Measurements from ENCODE around the gene SLC8A1. TPM values are rescaled to one million over a fixed set of nuclear protein-coding genes. Genes with fewer than 3 reads are reported as not detected.

SLC8A1 gene
- total and polyA plus RNA-seq, 3 donors from 2014 or later, result 1.4 to 3.6 (median 3.2) TPM

DNA sequence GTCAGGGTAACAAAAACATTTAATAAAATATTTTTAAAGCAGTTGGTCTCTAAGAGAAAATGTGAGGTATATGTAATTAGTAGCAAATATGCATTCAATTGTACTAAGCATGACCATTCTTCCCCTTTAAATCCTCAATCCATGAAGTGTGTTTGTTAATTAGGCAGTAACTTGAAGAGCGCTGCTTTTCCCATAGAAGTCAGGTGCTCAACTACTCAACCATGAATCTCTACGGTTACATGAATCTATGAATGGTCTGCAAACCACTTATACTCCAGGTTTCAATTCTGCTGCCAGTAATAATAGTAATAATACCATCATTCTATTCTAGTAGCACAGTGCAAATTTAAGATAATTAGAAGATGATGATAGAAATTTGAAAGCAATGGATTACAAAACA lies 55.8 kb downstream of the SLC8A1 start:
- no peak for DNase-seq
- Histone ChIP-seq H3K4me1 (peaks cover 4% of the 10 kb centered on the region), H3K9me3 (no peaks in the 10 kb centered on the region), H3K27ac (no peak overlapping the region), H3K4me3 (no peak overlapping the region), H3K36me3 (ENCODE audit: low read depth, missing control alignments) (no peaks in the 10 kb centered on the region), H3K27me3 (no peaks in the 10 kb centered on the region)
- TF ChIP-seq CTCF (IDR thresholded peaks at IDR 0.05) (no peak), POLR2A (IDR thresholded peaks at IDR 0.05) (no peak)
- intact Hi-C loops (cut with DNase I; ENCODE audit: low total_unique reads), result no loop called here
- 88 to 95% methylated on average over 2 of the region's 2 CpGs for WGBS, 2 donors

DNA sequence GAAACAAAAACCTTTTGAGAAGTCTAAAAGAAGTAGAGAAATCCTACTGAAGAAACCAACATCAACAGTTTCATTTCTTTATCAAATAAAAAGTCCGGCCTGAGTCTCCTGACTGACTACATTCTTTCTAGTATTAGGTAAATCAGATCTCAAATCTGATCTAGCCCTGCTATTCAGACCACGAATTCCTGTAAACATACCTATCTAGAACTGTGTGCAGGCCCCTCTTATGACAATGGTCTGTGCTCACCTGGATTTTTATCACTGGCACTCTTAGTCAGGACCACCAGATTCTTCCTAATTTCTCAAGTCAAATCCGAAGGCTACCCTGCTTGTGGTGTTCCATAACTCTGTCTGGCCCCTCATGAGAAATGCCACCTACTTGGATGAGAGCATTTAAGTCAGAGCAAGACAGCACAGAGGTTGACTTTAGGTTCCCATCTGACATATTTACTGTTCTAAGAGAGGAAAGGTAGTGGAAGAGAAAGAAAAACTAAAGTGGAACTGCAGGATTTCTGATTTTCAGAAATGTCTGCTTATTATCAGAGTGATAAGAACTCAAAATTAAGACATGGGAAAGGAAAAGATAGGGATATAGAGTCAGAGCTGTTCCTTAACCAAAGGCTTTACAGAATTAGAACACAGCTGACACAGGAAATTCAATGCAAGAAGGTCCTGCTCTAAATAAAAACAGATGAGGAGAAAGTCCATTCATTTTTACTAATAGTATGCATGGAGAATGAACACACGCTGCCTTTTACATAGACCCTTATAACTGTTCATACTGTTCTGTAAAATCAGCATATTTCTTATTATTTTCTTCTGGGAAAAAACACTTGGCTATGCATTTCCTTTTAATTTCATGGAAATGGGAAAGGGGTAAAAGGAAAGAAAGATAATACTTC lies 56.5 kb downstream of the SLC8A1 start:
- WGBS, 2 donors, result 65 to 72% methylated on average over 4 of the region's 4 CpGs

DNA sequence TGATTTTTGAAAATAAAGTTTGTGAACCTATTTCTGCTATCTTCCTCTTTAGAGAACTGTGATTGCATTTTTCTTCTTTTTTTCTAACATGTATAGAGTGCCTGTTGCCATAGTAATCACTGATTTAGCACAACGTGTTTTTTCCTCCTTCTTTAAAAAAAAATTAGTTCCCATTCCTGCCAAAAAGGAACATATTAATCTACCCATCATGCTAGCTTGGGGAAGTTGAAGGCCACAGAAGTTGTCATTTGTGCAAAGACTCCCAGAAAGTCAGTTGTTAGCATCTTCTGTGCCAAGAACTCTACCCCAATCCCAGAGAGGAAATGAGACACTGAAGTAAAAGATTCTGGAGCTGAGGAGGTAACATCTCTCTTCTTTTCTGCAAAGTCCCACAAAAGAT lies 57.3 kb downstream of the SLC8A1 start:
- no peaks in the 10 kb centered on the region for H3K36me3 ChIP-seq (ENCODE audit: low read depth, missing control alignments)
- H3K27ac ChIP-seq, result no peak overlapping the region
- intact Hi-C loops (cut with DNase I; ENCODE audit: low total_unique reads), result no loop called here
- WGBS, 2 donors, result 9 to 25% methylated on average over 1 of the region's 1 CpG
- no peaks in the 10 kb centered on the region for H3K4me1 ChIP-seq
- H3K9me3 ChIP-seq, result no peaks in the 10 kb centered on the region
- no peak overlapping the region for H3K4me3 ChIP-seq
- no peaks in the 10 kb centered on the region for H3K27me3 ChIP-seq
- TF ChIP-seq POLR2A (IDR thresholded peaks at IDR 0.05) (no peak), CTCF (IDR thresholded peaks at IDR 0.05) (no peak)
- DNase-seq, result no peak

More for the DNA sequence above, 56.5 kb downstream of the SLC8A1 start:
- intact Hi-C loops (cut with DNase I; ENCODE audit: low total_unique reads), result no loop called here
- H3K4me3 ChIP-seq, result no peak overlapping the region
- no peaks in the 10 kb centered on the region for H3K9me3 ChIP-seq
- peaks cover 4% of the 10 kb centered on the region for H3K4me1 ChIP-seq
- no peaks in the 10 kb centered on the region for H3K27me3 ChIP-seq
- H3K36me3 ChIP-seq (ENCODE audit: low read depth, missing control alignments), result no peaks in the 10 kb centered on the region
- H3K27ac ChIP-seq, result no peak overlapping the region
- no peak for DNase-seq
- TF ChIP-seq POLR2A (IDR thresholded peaks at IDR 0.05) (no peak), CTCF (IDR thresholded peaks at IDR 0.05) (no peak)

- no peak for DNase-seq
- H3K4me1 ChIP-seq, result no peaks in the 10 kb centered on the region
- no peak overlapping the region for H3K4me3 ChIP-seq
- H3K27ac ChIP-seq, result no peak overlapping the region
- H3K36me3 ChIP-seq (ENCODE audit: low read depth, missing control alignments), result no peaks in the 10 kb centered on the region
- H3K9me3 ChIP-seq, result no peaks in the 10 kb centered on the region
- intact Hi-C loops (cut with DNase I; ENCODE audit: low total_unique reads), result no loop called here
- no peak for TF ChIP-seq POLR2A (IDR thresholded peaks at IDR 0.05)
- no peak for TF ChIP-seq CTCF (IDR thresholded peaks at IDR 0.05)
- WGBS, 2 donors, result 77 to 97% methylated on average over 4 of the region's 4 CpGs
- H3K27me3 ChIP-seq, result no peaks in the 10 kb centered on the region
Observed at GRCh38 chr2:40394031-40394430, 57.9 kb downstream of the SLC8A1 start.

- intact Hi-C loops (cut with DNase I; ENCODE audit: low total_unique reads), result no loop called here
- DNase-seq, result no peak
- Histone ChIP-seq H3K27me3 (no peaks in the 10 kb centered on the region), H3K4me1 (no peaks in the 10 kb centered on the region), H3K36me3 (ENCODE audit: low read depth, missing control alignments) (no peaks in the 10 kb centered on the region), H3K27ac (no peak overlapping the region), H3K9me3 (no peaks in the 10 kb centered on the region), H3K4me3 (no peak overlapping the region)
- TF ChIP-seq CTCF (IDR thresholded peaks at IDR 0.05) (no peak), POLR2A (IDR thresholded peaks at IDR 0.05) (no peak)
- 89 to 91% methylated on average over 5 of the region's 5 CpGs for WGBS, 2 donors
Observed at GRCh38 chr2:40388161-40388560, 63.7 kb downstream of the SLC8A1 start.

Measured in testis (tissue), 3 donors.